ENCODE data around the gene SLC16A2.

GRCh38 chrX:74546984-74547383 is 125.7 kb downstream of the SLC16A2 start:
- TF ChIP-seq YY1 (IDR thresholded peaks at IDR 0.05; ENCODE audit: insufficient read depth, insufficient read length) (no peak), ZNF274 (IDR thresholded peaks at IDR 0.05; ENCODE audit: low read depth, low read length) (no peak)
